GM21528 (cell line): ENCODE measurements around the gene NDFIP1.
"Not testable (repeated sequence)": the region's sequence is repeated elsewhere in the genome, so short reads cannot be mapped to it uniquely, and the experiment has no call there.

Source experiments
- ATAC-seq: cut with Tn5 transposase; IDR thresholded peaks from one replicate; pipeline ENCODE4 v1.9.1; 2021; ENCODE audit warnings: mild to moderate bottlenecking, moderate library complexity; ENCODE audit not compliant: unreplicated experiment, low FRiP score

Gene NDFIP1

GRCh38 chr5:142151436-142152383 is 43.1 kb downstream of the NDFIP1 start:
- ATAC-seq, result no peak

- ATAC-seq, result no peak
These were observed 43.8 kb downstream of the NDFIP1 start for GRCh38 chr5:142152384-142152732.

GRCh38 chr5:142153674-142154448 is 45.3 kb downstream of the NDFIP1 start:
- no peak for ATAC-seq

- ATAC-seq, result not testable (repeated sequence)
These were observed 45.9 kb downstream of the NDFIP1 start for GRCh38 chr5:142154449-142154841.

- no peak for ATAC-seq
These were observed 48.4 kb downstream of the NDFIP1 start for GRCh38 chr5:142156839-142157463.

- ATAC-seq, result no peak
These were observed 50.8 kb downstream of the NDFIP1 start for GRCh38 chr5:142159354-142159753.

GRCh38 chr5:142164315-142164714 is 55.7 kb downstream of the NDFIP1 start:
- no peak for ATAC-seq

- no peak for ATAC-seq
These were observed 58.2 kb downstream of the NDFIP1 start for GRCh38 chr5:142166754-142167153.

- ATAC-seq, result no peak
These were observed 58.9 kb downstream of the NDFIP1 start for GRCh38 chr5:142167458-142167857.

- ATAC-seq, result no peak
These were observed 59.8 kb downstream of the NDFIP1 start for GRCh38 chr5:142168365-142168764.

- ATAC-seq, result no peak
These were observed 61.8 kb downstream of the NDFIP1 start for GRCh38 chr5:142170254-142170953.

GRCh38 chr5:142171270-142171669 is 62.7 kb downstream of the NDFIP1 start:
- no peak for ATAC-seq

- ATAC-seq, result no peak
These were observed 66.5 kb downstream of the NDFIP1 start for GRCh38 chr5:142175039-142175438.

- ATAC-seq, result no peak
These were observed 67.0 kb downstream of the NDFIP1 start for GRCh38 chr5:142175461-142176142.

- no peak for ATAC-seq
These were observed 67.7 kb downstream of the NDFIP1 start for GRCh38 chr5:142176255-142176654.

- no peak for ATAC-seq
These were observed 70.1 kb downstream of the NDFIP1 start for GRCh38 chr5:142178651-142179050.

GRCh38 chr5:142179776-142180387 is 71.3 kb downstream of the NDFIP1 start:
- no peak for ATAC-seq

GRCh38 chr5:142181096-142181495 is 72.5 kb downstream of the NDFIP1 start:
- ATAC-seq, result no peak

- no peak for ATAC-seq
These were observed 73.1 kb downstream of the NDFIP1 start for GRCh38 chr5:142181547-142182163.
